GM12872 (cell line): ENCODE results near the gene GNAI2.

Source experiments
- CTCF ChIP-seq: IDR thresholded peaks from 3 replicates; pipeline ENCODE4 v1.5.1; 2011; ENCODE audit warnings: low read depth, mild to moderate bottlenecking, low read length, moderate library complexity; ENCODE audit not compliant: insufficient read depth

GNAI2 gene

GRCh38 chr3:50292159-50293078, 56.4 kb downstream of the GNAI2 start, which contains the start of gene IFRD2:
Gene IFRD2, minus strand, starts transcription at chr3:50292429. Its CDS starts 155 bp downstream, at chr3:50292274.
- no peak for TF ChIP-seq CTCF

GRCh38 chr3:50293079-50293801, 57.2 kb downstream of the GNAI2 start:
- TF ChIP-seq CTCF: no peak

- no peak for TF ChIP-seq CTCF
These were observed 58.1 kb downstream of the GNAI2 start for GRCh38 chr3:50294089-50294488.

GRCh38 chr3:50294492-50295403, 58.7 kb downstream of the GNAI2 start:
- TF ChIP-seq CTCF: no peak

GRCh38 chr3:50295553-50296431, 59.8 kb downstream of the GNAI2 start:
- TF ChIP-seq CTCF: no peak

GRCh38 chr3:50296721-50297383, 60.8 kb downstream of the GNAI2 start:
- no peak for TF ChIP-seq CTCF
